ENCODE data around the gene KCNB1.

Gene KCNB1

GRCh38 chr20:49433333-49433732 is 49.1 kb downstream of the KCNB1 start:
- H3K4me3 ChIP-seq (ENCODE audit: low read depth, low read length), result no peak overlapping the region
- no peak for TF ChIP-seq CTCF (IDR thresholded peaks at IDR 0.05; ENCODE audit: low read depth, low read length)
- H3K4me1 ChIP-seq, result peaks cover 8% of the 10 kb centered on the region
- no peaks in the 10 kb centered on the region for H3K9me3 ChIP-seq
- no peaks in the 10 kb centered on the region for H3K36me3 ChIP-seq
- H3K27me3 ChIP-seq, result no peaks in the 10 kb centered on the region; the same call in 1 of the 2 replicates
- peak; percentile 52 for DNase-seq

- Histone ChIP-seq H3K4me1 (peaks cover 12% of the 10 kb centered on the region), H3K27me3 (no peaks in the 10 kb centered on the region; the same call in 1 of the 2 replicates), H3K36me3 (no peaks in the 10 kb centered on the region), H3K9me3 (no peaks in the 10 kb centered on the region), H3K4me3 (ENCODE audit: low read depth, low read length) (no peak overlapping the region)
- no peak for DNase-seq
- TF ChIP-seq CTCF (IDR thresholded peaks at IDR 0.05; ENCODE audit: low read depth, low read length), result no peak
Observed at GRCh38 chr20:49432550-49432949, 49.9 kb downstream of the KCNB1 start.

GRCh38 chr20:49431329-49431728 is 51.1 kb downstream of the KCNB1 start:
- no peak overlapping the region for H3K4me3 ChIP-seq (ENCODE audit: low read depth, low read length)
- TF ChIP-seq CTCF (IDR thresholded peaks at IDR 0.05; ENCODE audit: low read depth, low read length), result no peak
- H3K9me3 ChIP-seq, result no peaks in the 10 kb centered on the region
- H3K27me3 ChIP-seq, result no peaks in the 10 kb centered on the region; the same call in 1 of the 2 replicates
- peaks cover 14% of the 10 kb centered on the region for H3K4me1 ChIP-seq
- no peak for DNase-seq
- no peaks in the 10 kb centered on the region for H3K36me3 ChIP-seq

GRCh38 chr20:49430320-49430719 is 52.1 kb downstream of the KCNB1 start:
- Histone ChIP-seq H3K4me3 (ENCODE audit: low read depth, low read length) (no peak overlapping the region), H3K36me3 (no peaks in the 10 kb centered on the region), H3K27me3 (no peaks in the 10 kb centered on the region; the same call in 1 of the 2 replicates), H3K9me3 (no peaks in the 10 kb centered on the region), H3K4me1 (peaks cover 14% of the 10 kb centered on the region)
- no peak for TF ChIP-seq CTCF (IDR thresholded peaks at IDR 0.05; ENCODE audit: low read depth, low read length)
- DNase-seq, result no peak

GRCh38 chr20:49427751-49428518 is 54.5 kb downstream of the KCNB1 start:
- DNase-seq, result peak; percentile 37
- no peaks in the 10 kb centered on the region for H3K36me3 ChIP-seq
- H3K4me3 ChIP-seq (ENCODE audit: low read depth, low read length), result no peak overlapping the region
- TF ChIP-seq CTCF (IDR thresholded peaks at IDR 0.05; ENCODE audit: low read depth, low read length), result no peak
- no peaks in the 10 kb centered on the region for H3K9me3 ChIP-seq
- H3K4me1 ChIP-seq, result peaks cover 22% of the 10 kb centered on the region
- H3K27me3 ChIP-seq, result no peaks in the 10 kb centered on the region; the same call in 1 of the 2 replicates

GRCh38 chr20:49426873-49427272 is 55.6 kb downstream of the KCNB1 start:
- no peak for DNase-seq
- no peaks in the 10 kb centered on the region for H3K27me3 ChIP-seq
- H3K9me3 ChIP-seq, result no peaks in the 10 kb centered on the region
- H3K4me3 ChIP-seq (ENCODE audit: low read depth, low read length), result no peak overlapping the region
- peaks cover 22% of the 10 kb centered on the region for H3K4me1 ChIP-seq
- TF ChIP-seq CTCF (IDR thresholded peaks at IDR 0.05; ENCODE audit: low read depth, low read length), result no peak
- H3K36me3 ChIP-seq, result no peaks in the 10 kb centered on the region
